Measurements from ENCODE around the gene CLDN10.

Gene CLDN10

DNA sequence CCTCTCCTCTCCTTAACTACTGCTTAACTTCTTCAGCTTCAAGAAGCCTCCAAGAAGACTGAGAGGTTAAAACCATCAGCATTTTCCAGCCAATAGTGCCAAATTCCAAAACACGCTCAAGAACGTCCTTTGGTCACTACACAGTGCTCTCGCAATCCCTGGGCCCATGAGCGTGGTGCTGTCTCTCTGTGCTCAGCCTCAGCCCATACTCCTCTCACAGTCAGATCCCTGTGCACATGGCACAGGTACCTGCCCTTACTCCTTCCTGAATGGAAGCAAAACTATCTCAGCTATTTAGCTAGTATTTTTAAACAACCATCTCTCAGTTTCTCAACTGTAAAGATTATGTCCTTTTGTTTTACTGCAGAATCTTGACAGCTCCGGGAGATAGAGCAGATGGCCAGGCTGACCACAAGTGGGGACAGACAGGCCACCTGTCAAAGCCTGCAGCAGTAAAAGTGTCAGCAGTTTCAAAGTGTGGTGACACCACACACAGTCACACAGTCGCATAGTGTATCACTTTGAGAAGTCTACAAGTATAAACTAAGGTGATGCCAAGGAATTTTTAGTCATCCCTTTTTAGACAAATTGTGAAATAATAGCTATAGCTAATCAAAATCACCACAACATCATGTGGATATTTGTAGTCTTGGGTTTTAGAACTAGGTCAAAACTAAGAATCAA lies 56.3 kb downstream of the CLDN10 start:
- DNase-seq (ENCODE audit: extremely low read depth, low read depth): no peak
- TF ChIP-seq, protein P1, sequence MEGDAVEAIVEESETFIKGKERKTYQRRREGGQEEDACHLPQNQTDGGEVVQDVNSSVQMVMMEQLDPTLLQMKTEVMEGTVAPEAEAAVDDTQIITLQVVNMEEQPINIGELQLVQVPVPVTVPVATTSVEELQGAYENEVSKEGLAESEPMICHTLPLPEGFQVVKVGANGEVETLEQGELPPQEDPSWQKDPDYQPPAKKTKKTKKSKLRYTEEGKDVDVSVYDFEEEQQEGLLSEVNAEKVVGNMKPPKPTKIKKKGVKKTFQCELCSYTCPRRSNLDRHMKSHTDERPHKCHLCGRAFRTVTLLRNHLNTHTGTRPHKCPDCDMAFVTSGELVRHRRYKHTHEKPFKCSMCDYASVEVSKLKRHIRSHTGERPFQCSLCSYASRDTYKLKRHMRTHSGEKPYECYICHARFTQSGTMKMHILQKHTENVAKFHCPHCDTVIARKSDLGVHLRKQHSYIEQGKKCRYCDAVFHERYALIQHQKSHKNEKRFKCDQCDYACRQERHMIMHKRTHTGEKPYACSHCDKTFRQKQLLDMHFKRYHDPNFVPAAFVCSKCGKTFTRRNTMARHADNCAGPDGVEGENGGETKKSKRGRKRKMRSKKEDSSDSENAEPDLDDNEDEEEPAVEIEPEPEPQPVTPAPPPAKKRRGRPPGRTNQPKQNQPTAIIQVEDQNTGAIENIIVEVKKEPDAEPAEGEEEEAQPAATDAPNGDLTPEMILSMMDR (IDR thresholded peaks at IDR 0.05; ENCODE audit: low read depth, low read length): no peak

DNA sequence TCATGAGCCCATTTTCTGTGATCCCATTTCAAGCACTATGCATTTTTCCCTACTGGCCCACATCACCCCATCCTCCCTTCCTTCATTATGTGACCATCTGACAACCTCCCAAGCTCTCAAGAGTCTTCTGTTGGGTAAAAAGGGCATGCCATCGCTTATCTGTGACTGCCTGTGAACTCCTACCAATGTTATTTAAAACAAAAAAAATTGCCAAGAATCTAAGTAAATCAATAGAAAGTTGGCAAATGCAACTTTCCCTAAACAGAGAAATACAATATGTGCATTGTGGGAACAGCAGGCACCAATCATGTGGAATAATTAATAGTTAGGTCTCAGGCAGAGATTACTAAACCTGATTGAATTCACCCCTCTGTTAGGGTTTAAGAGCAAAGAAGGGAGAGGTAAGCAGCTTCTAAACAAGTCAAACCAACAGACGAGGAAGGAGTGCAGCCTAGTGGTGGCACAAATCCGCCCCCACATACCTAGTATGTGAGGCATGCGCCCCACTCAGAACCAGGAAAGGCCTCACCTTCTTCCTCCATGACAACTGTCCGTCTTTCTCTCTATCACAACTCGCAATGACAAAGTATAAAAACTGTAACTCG lies 62.2 kb downstream of the CLDN10 start:
- no peak for DNase-seq (ENCODE audit: extremely low read depth, low read depth)

DNA sequence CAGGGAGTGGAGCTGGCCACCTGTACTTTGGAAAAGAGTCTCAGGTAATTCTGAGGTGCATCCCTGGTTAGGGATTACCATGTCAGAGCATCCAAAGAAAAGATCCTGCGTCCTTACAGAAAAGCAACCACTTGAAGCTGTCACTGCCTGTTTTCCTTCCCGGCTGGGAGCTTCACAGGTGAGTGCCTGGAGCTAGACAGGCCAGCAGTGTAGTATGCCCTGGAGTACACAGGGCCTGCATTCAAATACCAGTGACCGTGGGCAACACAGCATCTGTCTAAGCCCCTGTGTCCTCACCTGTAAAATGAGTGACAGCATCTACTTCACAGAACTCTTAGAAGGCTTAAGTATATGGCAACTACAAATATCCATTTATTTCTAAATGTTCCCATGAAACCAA lies 63.0 kb downstream of the CLDN10 start:
- no peak for DNase-seq (ENCODE audit: extremely low read depth, low read depth)
- TF ChIP-seq, protein P1 (IDR thresholded peaks at IDR 0.05; ENCODE audit: low read depth, low read length): no peak

More for the DNA sequence above, 62.2 kb downstream of the CLDN10 start:
- TF ChIP-seq, protein P1 (IDR thresholded peaks at IDR 0.05; ENCODE audit: low read depth, low read length): no peak

DNA sequence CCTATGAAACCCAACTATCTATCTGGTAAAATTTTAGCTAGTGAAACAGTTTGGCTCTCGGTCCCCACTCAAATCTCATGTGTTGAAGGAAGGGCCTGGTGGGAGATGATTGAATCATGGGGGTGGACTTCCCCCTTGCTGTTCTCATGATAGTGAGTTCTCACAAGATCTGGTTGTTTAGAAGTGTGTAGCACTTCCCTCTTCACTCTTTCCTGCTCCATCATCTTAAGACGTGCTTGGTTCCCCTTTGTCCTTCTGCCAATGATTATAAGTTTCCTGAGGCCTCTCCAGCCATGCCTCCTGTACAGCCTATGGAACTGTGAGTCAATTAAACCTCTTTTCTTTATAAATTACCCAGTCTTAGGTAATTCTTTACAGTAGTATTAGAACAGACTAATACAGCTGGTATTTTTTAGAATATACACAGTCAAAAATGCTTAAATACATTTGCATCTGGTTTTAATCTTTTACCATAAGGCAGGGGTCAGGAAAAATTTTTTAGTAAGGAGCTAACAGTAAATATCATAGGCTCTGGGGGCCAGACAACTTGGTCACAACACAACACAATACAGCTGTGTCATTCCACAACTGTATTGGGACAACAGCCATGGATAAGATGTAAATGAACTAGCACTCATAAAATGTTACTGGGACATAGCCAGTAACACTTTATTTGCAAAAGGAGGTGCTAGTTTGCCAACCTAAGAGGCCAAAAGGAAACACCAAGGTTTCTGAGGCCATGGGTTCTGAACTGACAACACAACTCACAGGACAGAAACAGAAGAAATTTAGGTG lies 67.7 kb downstream of the CLDN10 start:
- no peak for DNase-seq (ENCODE audit: extremely low read depth, low read depth)
- TF ChIP-seq, protein P1 (IDR thresholded peaks at IDR 0.05; ENCODE audit: low read depth, low read length): no peak

DNA sequence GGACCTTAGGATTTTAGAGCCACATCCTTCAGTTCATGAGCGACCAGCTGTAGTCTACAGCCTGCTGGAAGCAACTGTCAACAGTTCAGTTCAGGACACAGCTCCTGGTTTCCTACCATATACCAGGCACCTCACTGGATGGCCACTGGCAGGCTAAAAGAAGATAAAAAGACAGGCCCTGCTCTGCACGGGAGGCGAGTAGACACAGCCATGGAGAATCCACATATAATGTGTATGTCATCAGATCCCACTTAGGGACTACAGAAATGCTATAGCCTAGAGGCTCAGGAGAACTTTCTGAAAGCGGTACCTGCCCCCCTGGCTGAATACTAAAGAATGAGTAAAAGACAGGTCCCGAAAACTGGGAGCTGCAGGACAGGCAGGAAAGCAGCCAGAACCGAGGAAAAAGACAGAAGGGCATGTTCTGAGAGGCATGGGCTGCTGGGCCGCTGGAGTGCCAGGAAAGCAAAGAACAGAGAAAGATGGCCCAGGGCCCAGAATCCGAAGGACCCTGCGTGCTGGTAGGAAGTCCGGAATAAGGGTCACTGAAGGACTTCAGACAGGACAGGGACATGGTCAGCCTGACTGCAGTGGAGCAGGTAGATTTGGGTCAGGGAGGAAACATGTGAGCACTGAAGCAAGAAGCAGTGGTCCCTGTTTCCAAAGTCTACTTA lies 68.4 kb downstream of the CLDN10 start:
- TF ChIP-seq, protein P1 (IDR thresholded peaks at IDR 0.05; ENCODE audit: low read depth, low read length): no peak
- DNase-seq (ENCODE audit: extremely low read depth, low read depth): no peak

DNA sequence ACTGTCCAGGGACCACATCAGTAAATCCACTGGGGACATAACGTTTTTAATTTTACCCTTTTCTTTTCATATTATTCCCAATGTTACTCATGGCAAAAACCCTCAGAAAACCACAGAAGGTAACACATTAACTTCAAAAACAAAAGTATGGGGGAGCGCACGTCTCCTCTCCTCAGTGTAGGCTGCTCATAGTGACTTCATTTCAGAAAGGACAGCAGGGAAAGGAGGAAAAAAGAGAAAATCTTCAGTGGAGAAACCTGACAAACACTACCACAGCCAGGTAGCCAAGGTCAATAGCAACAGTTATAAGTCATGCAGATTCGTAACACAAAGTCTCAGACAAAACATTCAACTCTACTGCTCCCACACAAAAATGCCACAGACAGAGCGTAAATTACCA lies 70.6 kb downstream of the CLDN10 start:
- TF ChIP-seq, protein P1 (IDR thresholded peaks at IDR 0.05; ENCODE audit: low read depth, low read length): no peak
- DNase-seq (ENCODE audit: extremely low read depth, low read depth): no peak

Data from AG09319 (cell line).